ENCODE measurements around the gene AZU1.

AZU1 gene

DNA sequence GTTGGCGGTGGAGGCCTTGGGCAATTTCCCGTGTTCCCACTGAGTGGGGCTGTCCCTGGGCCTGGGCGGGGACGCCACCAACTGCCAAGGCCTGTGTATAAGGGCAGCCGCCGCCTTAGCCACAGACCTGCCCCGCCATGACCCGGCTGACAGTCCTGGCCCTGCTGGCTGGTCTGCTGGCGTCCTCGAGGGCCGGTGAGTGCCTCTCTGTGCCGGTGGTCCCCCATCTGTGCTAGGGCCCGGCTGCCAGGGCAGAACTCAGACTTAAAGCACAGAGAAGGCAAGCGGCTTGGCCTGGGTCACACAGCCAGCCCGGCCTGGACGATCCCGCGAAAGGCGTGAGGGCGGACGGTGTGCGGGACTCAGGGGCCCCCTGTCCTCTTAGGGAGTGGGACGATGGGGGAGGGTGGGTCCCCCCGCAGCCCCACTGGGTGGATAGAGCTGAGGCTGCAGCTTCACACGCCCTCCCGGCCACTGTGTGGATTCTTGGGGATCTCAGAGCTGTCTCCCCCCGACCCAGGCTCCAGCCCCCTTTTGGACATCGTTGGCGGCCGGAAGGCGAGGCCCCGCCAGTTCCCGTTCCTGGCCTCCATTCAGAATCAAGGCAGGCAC is at the start of gene AZU1:
TSS of gene AZU1 (plus strand) at position 128 of the 612 bp plus-strand sequence. CDS start at position 138, 10 bp downstream.
- no peak for DNase-seq

DNA sequence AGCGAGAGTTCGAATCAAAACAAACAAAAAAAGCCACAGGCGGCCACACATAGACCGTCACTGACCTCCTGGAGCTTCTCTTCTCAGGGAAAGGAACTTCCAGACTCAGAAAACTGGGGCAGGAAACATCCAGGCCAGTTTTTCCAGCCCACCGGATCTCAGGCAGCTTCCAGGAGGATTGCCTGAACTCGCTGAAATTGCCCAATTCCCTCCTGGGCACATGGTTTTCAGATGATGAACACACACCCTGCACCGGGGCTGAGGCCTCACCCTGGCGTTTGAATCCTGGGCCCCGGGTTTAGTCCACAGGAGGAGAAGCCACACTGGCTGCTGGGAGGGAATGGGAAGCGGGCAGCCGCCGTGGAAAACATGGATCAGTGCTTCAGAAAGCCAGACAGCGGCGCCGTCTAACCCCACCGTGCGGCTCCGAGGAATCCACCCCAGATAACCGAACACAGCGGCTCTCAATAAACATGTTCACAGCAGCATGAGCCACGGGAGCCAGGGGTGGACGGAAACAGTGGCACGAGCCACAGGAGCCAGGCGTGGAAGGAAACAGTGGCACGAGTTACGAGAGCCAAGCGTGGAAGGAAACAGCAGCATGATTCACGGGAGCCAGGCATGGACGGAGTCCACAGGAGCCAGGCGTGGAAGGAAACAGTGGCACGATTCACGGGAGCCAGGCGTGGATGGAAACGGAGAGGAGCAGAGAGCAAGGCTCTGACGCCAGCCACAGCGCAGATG is 48.6 kb upstream of the AZU1 start:
- DNase-seq: no peak

DNA sequence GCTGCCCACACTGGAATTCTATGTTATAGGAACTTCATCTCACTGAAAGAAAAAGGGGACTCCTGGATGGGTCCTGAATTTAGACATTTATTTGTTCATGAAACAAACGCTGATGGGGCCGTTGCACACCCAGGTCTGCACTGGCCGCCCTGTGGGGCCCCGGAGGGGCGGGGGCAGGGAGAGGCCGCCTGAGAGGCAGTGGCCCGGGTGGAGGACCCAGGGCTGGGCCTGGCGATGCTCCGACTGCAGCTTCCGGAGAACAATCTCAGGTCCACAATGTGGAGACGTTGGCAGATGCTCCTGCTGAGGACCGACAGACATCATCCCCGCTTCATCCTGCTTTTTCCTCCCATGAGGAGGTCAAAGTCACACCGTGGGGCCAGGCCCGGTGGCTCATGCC is 46.7 kb upstream of the AZU1 start:
- no peak for DNase-seq

- DNase-seq: no peak
Observed at GRCh38 chr19:781800-782184, 45.8 kb upstream of the AZU1 start.

DNA sequence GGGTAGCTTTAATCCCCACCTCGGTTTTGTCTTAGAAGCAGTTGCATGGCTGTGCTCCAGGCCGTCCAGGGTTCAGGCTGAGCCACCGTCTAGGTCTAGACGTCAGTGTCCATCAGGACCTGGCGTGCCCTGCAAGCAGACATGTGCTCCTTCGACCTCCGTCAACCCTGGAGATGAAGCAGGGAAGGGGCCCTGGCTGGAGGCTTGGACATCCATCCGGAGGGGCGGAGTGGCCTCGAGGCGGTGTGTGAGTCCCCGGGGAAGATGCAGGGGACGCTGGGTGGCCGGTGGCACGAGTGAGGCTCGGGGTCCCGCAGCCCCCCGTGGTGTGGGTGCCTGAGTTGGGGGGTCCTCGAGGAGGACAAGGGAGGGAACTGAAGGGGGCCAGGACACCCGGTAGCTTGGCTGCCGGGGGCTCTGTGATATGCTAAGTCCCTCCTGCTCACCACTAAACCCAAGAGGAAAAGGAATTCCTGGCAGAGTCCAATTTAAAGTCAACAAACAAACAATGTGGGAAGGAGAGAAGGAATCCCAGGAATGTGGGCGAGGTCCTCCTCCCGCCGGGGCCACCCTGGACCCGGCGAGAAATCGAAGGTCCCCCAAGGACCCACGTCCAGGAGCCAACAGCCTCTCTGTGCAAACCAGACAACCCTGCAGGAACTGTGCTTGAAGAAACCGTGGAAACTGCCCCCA is 45.3 kb upstream of the AZU1 start:
- DNase-seq: no peak

DNA sequence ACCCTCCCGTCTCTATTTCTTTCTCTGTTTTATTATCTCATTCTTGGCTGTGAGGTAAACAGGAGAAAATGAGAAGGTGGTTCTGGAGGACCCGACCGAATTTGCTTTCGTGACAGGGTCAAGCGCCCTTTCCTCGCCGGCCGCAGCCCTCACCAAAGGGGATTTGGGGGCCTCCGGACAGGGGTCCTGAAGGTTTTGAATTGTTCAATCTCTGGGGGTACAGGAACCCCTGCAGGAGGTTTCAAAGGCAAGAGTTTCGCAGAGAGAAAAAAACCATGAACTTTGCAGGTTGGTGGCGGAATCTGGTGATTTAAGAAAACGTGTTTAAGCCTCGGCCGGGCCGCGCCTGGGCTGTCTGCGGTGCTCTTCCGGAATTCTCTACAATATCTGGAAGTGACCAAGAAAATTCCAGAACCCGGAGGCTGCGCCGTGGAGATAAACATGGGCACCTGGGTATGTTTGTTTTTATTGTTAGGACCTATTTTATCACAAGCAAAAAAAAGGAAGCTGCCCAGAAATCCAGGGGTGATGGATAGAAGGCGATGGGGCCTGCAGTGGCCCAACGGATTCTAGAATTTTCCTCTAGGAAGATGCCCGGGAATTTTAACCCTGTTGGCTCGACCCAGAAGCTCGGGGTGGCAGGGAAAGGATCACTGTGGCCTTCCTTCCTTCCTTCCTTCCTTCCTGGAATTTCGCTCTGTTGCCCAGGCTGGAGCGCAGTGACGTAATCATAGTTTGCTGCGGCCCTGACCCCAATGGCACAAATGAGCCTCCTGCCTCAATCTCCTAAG is 44.6 kb upstream of the AZU1 start:
- no peak for DNase-seq

GRCh38 chr19:784541-784940 is 43.1 kb upstream of the AZU1 start:
- DNase-seq: no peak

GRCh38 chr19:787536-787935 is 40.1 kb upstream of the AZU1 start:
- no peak for DNase-seq

GRCh38 chr19:788686-788982 is 39.0 kb upstream of the AZU1 start:
- no peak for DNase-seq

DNA sequence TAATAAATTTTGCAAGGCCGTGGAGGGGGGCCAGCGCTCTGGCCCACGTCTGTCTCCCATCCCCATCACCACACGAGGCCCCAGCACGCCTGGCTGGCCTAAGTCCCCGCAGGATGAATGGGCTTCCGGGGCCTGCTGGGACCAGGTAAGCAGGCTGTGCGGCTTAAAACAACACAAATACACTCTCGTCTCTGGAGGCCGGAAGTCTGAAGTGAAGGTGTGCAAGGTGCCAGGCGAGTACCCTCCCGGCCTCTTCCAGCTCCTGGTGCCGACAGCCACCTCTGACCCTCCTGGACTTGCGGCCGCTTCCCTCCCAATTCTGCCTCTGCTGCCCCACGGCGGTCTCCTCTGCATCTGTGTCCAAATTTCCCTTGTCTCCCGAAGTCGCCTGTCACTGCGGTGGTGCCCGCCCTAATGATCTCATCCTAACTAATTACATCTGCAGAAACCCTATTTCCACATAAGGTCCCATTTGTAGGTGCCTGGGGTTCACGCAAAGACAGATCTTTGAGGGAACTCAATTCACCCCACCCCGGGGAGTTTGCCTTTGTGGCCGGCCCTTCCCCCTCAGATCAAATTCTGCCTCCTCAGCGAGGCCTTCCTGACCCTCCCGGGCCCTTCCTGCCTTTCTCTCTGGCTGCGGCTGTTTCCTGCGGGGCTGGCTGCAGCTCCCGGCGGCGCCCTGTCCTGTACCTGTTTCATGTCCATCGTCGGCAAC is 38.5 kb upstream of the AZU1 start:
- no peak for DNase-seq

DNA sequence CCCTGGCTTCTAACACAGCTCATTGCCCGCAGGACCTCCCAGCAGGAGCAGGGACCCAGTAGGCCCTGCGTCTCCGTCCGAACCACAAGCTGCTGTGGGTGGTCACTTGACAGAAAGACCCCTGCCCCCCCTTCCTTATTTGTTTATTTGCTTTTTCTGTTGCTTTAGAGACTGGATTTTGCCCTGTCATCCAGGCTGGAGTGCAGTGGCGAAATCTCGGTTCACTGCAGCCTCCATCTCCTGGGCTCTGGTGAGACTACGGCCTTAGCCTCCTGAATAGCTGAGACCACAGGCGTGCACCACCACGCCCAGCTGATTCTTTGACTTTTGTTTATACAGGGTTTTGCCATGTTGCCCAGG is 38.0 kb upstream of the AZU1 start:
- DNase-seq: no peak

DNA sequence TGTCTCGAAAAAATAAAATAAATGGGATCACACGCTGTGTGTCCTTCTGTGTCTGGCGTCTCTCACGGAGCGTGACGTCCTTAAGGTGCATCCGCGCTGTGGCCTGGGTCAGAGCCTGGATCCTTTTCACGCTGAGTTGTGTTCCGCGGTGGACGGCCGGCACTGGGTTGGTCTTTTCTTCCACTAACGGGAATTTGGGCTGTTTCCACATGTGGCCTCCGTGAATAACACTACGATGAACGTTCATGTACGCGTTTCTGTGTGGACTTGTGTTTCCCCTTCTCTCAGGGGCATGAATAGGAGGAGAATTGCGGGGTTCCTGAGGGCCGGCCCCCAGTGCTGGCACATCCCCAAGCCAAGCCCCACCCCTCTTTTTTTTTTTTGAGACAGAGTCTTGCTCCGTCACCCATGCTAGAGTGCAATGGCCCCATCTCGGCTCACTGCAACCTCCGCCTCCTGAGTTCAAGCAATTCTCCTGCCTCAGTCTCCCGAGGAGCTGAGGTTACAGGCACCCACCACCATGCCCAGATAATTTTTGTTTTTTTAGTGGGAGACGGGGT is 36.5 kb upstream of the AZU1 start:
- DNase-seq: no peak

DNA sequence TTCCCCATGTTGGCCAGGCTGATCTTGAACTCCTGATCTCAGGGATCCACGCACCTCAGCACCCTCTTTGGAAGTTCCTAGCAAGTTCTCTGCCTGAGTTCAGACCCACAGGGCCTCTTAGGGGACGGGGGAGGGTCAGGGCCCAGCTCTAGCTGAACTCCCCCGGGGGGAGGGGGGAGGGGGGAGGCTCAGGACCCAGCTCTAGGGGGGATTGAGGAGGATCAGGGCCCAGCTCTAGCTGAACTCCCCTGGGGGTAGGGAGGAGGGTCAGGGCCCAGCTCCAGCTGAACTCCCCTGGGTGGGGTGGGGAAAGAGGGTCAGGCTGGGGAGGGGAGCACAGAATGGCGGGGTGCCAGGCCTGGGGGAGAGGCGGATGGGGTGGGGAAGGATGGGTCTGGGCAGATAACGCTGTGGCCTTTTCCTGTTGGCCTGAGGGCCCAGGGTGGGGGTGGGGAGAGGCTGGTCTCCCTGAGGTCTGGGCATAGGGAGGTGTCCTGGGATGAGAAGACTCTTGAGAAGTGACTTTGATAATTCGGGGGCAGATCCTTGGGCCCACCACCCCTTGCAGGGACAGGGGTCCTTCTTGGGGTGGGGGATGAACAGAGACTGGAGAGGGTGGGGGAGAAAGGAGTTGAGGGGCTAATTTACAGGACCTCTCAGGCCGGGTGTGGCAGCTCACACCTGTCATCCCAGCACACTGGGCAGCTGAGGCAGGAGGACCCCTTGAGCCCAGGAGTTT is 35.9 kb upstream of the AZU1 start:
- no peak for DNase-seq

DNA sequence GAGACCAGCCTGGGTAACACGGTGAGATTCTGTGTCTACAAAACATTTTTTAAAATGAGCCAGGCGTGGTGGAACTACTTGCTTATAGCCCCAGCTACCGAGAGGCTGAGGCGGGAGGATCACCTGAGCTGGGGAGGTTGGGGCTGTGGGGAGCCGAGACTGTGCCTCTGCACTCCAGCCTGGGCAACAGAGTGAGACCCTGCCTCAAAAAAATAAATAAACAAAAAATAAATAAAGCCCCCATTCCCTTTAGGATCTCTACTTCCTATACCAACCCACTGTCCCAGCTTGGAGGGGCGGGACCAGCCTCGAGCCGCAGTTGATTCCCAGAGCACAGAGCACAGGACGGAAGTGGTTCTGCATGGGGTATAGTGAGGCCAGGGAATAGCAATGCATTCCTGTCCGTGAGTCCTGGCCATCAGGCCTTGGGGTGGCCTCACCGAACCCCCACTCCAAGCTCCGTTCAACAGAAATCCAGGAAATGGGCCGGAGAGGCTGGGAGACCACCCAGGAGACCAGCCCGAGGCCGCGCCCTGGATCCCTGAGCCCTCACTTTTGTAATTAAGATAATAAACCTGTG is 35.2 kb upstream of the AZU1 start:
- no peak for DNase-seq

DNA sequence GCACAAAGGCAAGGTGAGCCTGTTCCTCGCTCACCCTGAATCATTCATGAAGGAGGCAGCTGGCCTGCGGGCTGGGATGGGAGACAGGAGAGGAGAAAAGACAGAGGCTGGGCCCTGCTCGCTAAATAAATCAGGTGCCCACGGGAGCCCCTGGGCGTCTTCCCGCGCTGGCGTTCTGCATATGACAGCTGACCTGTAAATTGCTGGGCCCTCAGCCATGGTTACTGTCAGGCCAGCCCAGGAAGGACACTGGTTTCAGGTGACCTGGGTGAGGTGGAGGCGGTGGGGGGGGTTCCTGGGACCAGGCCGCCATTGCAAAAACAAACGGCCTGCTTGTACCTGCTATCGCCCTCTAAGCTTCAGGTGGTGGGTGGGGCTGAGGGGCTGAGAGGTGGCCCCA is 33.8 kb upstream of the AZU1 start:
- DNase-seq: no peak

- DNase-seq: no peak
Observed at GRCh38 chr19:795073-795611, 32.5 kb upstream of the AZU1 start.

GRCh38 chr19:795691-796581 is 31.7 kb upstream of the AZU1 start:
- DNase-seq: no peak

DNA sequence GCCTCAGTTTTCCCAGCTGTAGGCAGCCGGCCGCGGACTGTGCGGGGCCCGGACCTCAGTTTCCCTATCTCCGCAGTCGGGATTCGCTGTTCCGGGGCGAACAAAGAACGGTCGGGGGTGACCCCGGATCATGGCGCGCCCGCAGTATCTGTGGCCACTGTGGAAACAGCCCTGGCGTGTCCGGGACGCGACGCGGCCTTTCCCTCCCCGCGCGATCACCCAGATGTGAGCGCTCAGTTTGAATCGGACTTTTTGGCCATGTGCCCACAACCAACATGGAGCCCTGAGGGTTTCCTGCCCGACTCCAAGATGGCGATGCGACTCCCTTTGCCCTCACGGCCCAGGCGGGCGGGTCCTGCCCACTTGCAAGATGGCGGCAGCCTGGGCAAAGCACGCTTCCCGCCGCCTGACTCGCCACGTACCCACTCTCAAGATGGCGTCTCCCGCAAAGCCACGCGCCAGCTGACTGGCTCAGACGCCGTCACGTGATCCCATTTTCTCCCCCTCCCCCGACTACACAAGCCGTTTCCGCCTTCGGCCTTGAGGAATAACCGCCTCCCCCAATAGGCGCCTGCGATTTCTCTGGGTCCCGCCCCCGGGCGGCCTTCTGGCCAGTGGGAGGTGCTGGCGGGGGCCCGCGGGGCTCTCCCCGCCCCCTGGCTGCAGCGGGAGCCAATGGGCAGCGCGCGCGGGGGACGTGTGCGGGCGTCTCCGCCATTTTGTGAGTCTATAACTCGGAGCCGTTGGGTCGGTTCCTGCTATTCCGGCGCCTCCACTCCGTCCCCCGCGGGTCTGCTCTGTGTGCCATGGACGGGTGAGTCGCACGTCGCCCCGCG is 30.7 kb upstream of the AZU1 start, which contains the start of gene PTBP1:
TSS of gene PTBP1 (plus strand) at position 761 of the 836 bp plus-strand sequence. CDS start at position 807, 46 bp downstream.
- peak; percentile 98 to 99 for DNase-seq

Data from stimulated activated CD4-positive, alpha-beta T cell treated with anti-CD3 and anti-CD28 coated beads, Interleukin-2, amount 100 ng/mL, for 24 hours (primary cell).